Stimulated activated CD4-positive, alpha-beta T cell treated with anti-CD3 and anti-CD28 coated beads, Interleukin-1b, Interleukin-23, amount 100 ng/mL, for 24 hours (primary cell): ENCODE data around the gene PELI3.
A peak's percentile ranks its signal among the peaks of the same experiment; 100 is the strongest.
"Not testable (repeated sequence)": the region's sequence is repeated elsewhere in the genome, so short reads cannot be mapped to it uniquely, and the experiment has no call there.

ENCODE experiments used
- DNase-seq, 4 experiments: peaks; one replicate each; pipeline ENCODE4 v3.0.0-alpha.2; 2020; ENCODE audit warnings: low read depth in 4 of 4, low spot score in 1 of 4

PELI3 gene

DNA sequence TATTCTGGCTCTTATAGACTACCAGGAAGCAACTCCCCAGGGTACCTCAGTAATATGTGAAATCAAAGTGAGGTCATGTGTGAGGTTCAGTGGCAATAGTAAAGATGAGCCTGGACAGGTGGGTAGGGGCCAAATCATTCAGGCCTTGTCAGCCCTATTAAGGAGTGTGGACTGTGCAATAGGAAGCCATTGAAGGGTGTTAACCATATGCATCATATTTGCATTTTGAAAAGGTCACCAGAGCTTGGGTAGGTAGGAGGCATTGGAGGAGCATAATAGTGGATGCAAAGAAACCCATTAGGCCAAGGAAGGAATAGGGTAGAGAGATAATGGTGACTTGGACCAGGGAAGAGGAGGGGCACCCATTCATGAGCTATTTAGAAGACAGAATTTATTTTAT, 19.7 kb upstream of the PELI3 start:
- no peak for DNase-seq

DNA sequence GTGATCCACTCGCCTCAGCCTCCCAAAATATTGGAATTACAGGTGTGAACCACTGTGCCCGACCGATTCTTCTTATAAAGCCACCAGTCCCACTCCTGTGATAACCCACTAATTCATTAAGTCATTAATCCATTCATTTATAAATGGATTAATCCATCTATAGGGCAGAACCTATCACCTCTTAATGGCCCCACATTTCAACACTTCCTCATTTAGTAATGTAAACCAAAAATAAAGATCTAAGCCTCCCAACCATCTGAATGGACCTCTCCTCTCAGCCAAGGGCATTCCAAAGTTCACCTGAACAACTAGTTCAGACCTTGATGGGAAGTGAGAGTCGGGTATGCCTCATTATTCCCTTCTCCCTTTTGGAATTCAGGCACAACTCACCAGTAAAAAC, 18.2 kb upstream of the PELI3 start:
- no peak for DNase-seq

DNA sequence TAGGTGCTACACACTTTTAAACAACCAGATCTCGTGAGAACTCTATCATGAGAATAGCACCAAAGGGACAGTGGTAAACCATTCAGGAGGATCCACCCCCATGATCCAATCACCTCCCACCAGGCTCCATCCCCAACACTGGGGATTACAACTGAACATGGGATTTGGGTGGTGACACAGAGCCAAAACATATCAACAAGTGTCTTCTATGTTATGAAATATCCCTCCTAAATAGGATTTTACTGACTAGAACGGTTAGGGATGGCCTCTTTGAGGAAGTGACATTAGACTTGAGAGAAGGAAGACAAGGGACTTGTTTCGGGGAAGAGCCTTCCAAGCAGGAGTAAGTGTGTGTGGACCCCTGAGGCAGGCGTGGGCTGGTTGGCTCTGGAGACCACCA, 16.1 kb upstream of the PELI3 start:
- no peak for DNase-seq

DNA sequence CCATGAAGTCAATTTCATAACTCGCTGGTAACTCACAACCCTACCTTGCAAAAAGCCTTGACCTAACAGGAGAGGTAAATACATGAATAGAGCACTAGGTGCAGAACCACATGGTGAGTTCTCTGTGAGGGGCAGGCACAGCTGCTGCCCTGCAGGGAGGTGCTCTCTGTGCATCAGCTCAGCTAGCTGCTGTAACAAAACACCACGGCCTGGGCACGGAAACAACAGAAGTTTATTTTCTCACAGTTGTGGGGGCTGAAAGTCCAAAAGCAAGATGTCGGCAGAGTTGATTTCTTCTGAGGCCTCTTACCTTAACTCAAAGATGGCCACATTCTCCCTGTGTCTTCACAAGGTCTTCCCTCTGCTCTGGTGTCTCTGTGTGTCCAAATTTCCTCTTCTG, 15.0 kb upstream of the PELI3 start:
- DNase-seq = no peak

DNA sequence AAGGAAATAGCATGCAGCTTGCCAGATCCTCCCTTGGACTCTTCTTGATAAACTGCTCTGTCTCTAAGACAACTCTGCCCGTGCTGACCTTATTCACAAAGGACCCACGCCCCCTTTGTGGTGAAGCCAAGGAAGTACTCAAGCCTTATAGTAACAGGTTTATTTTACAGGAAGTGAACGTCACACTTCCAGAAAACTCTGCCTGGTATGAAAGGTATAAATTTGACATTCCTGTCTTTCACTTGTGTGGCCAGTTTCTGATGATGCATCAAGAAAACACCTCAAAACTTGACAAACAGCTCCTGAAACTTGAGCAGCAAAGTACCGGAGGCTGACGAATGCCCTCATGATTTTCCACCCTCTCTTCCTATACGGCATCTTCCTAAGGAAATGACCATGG, 12.5 kb upstream of the PELI3 start:
- DNase-seq = no peak

DNA sequence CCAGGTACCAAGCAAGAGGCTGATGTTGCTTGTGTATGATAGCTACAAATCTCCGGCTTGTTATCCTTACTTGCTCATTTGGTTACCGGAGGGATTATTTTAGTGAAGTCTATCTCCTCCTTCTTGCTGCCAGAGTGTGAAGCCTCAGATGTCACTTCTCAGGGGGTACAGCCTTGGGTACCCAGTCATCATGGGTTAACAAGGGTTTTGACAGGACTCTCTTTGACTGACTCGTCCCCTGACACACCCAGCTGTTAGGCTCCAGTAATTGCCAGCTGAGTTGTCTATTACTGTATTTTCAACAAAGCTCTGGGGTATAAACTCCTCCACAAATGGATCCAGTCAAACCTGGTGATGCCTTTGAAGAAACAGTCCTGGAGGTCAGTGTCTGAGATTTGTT, 11.9 kb upstream of the PELI3 start:
- DNase-seq = no peak

DNA sequence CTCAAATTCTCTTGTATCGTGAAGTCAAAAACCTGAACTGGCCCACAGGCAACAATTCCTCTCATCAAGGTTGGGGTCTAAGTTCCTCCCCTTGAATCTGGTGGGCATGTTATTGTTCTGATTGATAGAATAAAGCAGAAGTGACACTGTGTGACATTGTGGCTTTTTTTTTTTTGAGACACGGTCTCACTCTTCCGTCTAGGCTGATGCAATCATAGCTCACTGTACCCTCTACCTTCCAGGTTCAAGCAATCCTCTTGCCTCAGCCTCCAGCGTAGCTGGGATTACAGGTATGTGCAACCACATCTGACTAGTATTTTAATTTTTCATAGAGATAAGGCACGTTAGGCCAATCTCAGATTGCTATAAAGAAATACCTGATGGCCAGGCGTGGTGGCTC, 8.9 kb upstream of the PELI3 start:
- DNase-seq = no peak

DNA sequence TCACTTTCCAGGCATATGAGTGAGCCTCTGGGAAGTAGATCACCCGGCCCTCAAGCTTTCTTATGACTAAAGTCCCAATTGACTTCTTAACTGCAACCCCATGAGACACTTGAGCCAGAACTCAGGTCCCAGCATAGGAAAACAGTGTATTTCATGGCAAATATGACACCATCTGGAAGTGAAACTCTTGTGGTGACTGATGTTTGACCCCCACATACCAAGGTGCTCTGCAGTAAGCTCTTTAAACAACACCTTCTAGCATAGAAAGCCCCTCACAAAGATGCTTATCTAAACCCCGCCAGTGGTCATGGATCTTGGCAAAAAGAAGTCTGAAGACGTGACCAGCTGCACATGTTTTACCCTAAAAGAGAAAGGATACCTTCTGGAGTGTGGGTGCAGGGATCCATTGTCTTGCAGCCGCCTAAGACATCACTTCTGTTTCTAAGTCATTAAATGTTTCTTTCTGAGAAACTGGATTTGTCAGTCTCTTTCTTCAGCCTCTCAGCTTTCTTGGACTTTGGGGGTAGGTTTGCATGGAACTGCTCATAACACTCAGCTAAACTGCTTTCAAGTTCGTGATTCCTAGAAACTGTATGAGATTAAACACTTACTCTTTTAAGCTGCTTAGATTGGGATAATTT, 7.4 kb upstream of the PELI3 start:
- no peak for DNase-seq

DNA sequence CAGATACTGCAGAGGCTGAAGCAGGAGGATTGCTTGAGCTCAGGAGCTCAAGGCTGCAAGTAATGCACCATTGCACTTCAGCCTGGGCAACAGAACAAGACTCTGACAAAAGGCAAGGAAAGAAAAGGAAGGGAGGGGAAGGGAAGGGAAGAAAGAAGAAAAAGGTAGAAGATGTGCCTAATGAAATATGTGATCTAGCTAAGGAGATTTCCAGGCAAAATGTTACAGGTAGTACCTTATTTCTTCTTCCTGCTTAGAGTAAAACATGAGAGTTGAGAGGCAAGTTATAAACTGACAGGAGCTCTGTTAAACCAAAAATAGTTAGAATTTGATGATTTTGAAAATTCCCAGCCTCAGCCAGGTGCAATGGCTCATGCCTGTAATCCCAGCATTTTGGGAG, 4.7 kb upstream of the PELI3 start:
- no peak for DNase-seq

DNA sequence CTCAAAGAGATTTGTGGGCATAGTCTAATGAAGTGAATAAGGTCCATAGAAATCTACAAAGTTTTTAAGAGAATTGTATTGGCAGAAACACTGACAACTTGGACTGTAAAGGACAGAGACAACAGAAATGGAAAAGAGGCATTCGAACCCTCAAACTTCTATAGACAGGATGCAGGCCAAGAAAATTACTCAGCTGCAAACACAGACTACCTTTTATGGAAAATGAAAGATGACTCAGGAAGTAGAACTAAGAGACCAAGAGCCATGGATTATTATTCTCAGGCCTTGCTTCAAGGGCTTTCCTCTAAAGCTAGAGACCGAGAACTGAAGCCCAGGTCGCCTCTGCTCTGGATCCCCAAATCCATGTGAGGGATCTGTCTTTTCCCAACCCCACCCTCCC, 3.8 kb upstream of the PELI3 start:
- DNase-seq = no peak

DNA sequence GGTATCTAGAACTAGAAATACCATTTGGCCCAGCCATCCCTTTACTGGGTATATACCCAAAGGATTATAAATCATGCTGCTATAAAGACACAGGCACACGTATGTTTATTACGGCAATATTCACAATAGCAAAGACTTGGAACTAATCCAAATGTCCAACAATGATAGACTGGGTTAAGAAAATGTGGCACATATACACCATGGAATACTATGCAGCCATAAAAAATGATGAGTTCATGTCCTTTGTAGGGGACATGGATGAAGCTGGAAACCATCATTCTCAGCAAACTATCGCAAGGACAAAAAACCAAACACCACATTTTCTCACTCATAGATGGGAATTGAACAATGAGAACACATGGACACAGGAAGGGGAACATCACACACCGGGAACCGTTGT, 2.6 kb upstream of the PELI3 start:
- not testable (repeated sequence) for DNase-seq

DNA sequence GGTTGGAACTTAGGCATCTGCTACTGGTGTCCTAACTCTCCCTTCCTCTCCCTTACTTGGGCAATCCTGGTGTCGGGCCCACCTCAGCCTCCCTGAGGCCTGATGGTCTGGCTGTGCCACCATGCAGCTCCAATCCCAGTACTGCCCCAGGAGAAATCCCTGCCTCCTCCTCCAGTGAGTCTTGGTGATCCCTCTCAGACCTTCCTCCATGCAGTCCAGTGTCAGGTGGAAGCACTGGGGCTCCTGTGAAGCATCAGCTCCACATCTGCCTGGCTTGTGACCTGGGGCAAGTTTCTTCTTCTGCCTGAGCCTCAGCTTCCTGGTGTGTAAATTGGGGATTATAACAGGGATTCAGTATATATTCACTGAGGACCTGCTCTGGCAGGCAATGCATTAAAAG, 1.8 kb upstream of the PELI3 start:
- DNase-seq = no peak

DNA sequence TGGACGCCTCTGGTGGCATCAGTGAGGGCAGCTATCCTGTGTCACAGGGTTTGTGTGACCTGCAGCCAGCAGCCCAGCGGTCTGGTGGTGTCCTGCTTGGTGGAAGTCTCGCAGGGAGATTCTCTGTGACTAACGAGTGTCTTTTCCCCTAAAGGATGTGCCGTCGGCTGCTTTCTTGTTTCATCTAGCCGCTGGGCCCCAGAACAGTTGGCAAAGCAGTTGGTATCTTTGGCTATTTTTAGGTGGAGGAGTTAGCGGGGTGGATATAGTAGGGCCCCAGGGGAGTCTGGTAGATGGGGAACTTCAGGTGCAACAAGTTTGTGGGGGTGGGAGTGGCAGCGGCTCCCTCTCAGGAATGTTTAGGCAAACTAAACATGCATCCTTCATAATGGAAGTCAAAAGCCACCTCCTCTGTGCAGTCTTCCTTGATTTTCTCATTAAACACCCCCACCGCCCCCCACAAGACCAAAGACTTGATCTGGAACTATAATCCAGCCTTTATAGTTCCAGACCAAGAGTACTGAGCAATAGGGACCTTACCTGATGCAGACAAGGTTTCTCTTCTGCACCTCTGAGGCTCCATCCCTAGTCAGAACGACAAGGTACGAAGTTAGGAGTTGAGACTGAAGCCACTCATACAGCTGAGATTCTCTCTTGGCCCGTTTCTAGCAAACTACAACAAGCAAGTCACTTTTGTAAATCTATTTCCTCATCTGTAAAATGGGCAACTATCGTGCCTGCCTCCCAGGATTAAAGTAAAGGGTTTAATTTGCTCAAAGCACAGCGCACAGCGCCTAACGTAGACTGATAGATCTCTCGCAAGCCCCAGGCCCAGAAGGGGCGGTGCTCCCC, 1.1 kb upstream of the PELI3 start:
- DNase-seq = no peak

DNA sequence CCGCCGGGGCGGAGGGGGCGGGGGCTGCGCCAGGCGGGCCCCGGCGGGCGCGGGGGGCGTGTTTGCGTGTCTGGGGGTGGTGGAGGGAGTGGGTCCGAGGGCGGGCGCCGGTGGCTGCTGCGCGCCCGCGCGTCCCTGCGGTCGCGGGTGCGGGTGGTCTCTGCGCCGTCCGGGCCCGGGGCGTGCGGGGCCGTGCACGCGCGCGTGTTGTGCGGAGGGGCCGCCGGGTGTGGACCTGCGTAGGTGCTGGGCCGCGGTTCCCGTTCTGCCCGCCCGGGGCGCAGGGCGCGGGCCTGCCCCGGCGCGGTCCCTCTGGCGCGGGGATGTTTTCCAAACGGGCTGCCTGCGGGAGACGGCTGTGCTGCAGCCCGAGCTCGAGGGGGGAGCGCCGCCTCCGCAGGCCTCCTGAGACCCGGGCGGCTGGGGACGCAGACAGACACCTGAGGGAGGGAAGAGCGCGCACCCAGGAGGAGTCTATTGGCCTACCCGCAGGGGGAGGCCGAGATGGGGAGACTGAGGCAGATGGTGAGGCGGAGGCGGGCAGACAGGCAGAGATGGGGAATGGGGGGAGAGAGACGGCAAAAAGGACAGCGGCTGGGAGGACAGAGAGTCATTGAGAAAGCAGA, 442 bp downstream of the PELI3 start:
- DNase-seq = peak in 1 of 4 experiments; percentile 25

DNA sequence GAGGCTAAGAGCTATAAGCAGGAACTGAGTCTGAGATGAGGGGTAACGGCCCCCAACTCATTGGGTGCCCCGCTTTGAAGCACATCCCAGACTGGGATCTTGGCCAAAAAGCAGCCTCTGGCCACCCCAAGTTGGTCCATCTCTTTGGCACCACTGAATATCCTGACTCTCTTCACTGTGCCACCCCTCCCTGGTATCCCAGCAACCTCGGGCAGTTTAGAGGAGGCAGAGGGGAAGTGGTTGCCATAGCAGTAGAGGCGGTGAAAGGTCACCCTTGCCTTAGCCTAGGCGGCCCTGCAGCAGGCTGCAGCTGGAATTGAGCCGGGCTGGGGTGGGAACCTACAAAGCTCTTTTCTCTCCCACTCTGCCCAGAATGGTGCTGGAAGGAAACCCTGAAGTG, 1.1 kb downstream of the PELI3 start:
- DNase-seq = no peak

DNA sequence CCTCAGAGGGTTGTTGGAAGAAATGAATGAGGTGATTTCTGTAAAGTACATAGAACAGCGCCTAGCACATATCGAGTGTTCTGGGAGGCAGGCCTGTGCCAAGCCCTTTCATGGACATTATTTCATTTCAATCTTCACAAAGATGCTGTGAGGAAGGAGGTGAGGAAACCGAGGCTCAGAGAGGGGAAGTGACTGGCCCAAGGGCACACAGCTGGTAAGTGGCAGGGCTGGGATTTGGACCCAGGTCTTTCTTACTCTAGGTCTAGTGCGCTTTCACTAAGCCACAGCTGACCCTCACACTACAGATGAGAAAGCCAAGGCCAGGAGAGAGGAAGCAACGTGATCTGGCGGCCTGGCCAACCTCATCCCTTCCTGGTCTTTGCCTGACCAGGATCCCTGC, 2.0 kb downstream of the PELI3 start:
- DNase-seq = no peak

DNA sequence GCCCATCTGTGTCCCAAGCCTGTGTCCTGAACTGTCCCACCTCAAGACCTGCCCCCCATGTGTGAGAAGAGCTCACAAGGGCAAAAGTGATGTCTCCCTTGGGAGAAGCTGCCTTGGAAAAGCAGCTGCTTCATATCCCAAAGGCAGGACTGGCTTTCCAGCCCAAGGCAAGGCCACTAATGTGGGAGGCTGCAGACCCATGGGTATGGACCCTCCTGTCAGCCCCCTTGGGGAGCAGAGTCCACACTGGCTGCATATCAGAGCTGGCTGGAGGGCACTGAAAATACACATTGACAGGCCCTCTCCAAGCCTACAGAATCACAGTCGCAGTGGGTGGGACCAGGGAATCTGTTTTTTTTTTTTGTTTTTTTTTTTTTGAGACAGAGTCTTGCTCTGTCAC, 2.7 kb downstream of the PELI3 start:
- no peak for DNase-seq

DNA sequence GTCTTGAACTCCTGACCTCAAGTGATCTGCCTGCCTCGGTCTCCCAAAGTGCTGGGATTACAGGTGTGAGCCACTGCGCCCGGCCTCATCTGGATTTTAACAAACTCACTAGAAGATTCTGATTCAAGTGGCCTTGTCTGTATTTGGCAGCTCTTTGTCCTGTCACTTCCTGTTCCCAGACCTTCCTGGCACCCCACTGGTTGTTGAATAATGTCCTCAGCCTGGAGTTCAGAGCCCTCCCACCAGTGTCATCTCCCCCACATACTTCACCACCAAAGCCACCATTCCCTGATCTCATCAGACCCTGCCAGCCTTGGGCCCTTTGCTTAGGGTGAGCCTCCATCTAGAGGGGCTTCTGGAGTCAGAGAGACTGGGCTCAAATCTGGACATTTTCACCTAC, 3.3 kb downstream of the PELI3 start:
- DNase-seq = no peak

DNA sequence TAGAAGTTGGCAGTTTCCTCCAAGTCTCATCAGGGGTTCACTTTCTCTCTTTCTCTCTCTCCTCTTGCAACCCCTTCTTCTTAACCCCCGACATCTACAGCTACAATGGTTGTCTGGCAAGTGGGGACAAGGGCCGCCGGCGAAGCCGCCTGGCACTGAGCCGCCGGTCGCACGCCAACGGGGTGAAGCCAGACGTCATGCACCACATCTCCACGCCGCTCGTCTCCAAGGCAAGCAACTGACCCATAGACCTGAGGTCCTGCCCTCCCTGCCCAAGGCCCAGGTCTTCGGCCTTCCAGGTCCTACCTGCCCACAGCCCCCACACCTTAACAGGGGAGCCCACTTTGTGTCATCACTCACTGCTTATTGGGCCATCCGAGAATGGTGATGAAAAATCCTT, 4.4 kb downstream of the PELI3 start:
- DNase-seq = no peak

DNA sequence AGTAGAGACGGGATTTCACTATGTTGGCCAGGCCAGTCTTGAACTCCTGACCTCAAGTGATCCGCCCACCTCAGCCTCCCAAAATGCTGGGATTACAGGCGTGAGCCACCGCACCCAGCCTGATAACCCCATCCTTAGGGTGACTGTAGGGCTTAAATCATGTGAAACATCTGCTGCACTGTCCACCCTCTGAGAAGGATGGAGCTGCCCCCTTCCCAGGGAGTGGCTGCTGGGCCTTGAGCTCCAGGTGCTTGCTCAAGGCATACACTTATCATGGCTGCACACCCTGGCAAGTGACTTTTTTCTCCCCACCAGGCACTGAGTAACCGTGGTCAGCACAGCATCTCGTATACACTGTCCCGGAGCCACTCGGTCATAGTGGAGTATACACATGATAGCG, 5.3 kb downstream of the PELI3 start:
- DNase-seq = no peak

DNA sequence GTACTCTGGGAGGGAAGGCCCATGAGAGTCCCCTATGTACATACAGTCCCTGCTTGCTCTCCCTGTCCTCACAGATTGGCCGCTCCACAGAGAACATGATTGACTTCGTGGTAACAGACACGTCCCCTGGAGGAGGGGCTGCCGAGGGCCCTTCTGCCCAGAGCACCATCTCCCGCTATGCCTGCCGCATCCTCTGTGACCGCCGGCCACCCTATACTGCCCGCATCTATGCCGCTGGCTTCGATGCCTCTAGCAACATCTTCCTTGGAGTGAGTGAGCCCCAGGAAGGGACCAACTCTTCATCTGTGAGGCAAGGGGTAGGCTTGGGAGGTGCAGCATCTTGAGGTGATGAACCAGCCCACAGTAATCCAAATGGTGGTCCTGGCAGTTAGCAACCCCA, 6.5 kb downstream of the PELI3 start:
- DNase-seq = no peak
